ENCODE data around the gene CREBBP.

DNA sequence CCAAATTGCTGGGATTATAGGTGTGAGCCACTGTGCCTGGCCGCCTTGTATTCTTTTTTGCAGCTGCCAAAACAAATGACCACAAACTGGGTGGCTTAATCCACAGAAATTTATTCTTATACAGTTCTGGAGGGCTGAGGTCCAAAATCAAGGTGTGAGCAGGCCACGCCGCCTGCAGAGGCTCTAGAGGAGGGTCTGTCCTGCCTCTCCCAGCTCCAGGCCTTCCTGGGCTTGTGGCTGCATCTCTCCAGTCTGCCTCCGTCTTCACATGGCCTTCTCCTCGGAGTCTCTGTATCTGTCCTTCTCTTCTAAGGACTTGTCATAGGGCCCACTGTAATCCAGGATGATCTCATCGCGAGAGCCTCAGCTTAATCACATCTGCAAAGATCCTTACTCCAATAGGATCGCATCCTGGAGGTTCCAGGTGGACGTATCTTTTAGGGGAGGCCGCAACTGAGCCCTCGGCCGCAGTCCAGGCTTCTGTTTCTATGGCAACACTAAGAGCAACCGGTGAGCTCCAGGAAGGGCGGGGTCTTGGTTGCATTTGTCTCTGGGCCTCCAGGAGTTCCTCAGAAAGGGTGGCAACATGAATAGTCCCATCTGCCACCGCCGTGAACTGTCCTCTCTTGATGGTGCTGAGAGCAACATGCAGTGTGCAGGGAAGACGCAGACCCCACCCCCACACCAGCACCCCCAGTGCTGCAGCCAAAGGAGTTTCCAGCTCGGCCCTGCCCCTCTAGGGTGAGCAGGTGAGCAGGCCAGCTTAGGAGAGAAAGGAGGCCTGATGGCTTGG, 29.5 kb upstream of the CREBBP start:
- TF ChIP-seq, protein P1, sequence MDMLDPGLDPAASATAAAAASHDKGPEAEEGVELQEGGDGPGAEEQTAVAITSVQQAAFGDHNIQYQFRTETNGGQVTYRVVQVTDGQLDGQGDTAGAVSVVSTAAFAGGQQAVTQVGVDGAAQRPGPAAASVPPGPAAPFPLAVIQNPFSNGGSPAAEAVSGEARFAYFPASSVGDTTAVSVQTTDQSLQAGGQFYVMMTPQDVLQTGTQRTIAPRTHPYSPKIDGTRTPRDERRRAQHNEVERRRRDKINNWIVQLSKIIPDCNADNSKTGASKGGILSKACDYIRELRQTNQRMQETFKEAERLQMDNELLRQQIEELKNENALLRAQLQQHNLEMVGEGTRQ (IDR thresholded peaks at IDR 0.05; ENCODE audit: borderline replicate concordance, low read depth, low read length) = no peak
- TF ChIP-seq FOXM1 (IDR thresholded peaks at IDR 0.05; ENCODE audit: low read depth) (no peak), SMC3 (IDR thresholded peaks at IDR 0.05; ENCODE audit: low read depth, low read length) (no peak), TAF1 (IDR thresholded peaks at IDR 0.05; ENCODE audit: borderline replicate concordance, low read depth, low read length) (no peak), POLR2AphosphoS5 (IDR thresholded peaks at IDR 0.05; ENCODE audit: low read depth, low read length) (no peak)
- TF ChIP-seq, protein P2, sequence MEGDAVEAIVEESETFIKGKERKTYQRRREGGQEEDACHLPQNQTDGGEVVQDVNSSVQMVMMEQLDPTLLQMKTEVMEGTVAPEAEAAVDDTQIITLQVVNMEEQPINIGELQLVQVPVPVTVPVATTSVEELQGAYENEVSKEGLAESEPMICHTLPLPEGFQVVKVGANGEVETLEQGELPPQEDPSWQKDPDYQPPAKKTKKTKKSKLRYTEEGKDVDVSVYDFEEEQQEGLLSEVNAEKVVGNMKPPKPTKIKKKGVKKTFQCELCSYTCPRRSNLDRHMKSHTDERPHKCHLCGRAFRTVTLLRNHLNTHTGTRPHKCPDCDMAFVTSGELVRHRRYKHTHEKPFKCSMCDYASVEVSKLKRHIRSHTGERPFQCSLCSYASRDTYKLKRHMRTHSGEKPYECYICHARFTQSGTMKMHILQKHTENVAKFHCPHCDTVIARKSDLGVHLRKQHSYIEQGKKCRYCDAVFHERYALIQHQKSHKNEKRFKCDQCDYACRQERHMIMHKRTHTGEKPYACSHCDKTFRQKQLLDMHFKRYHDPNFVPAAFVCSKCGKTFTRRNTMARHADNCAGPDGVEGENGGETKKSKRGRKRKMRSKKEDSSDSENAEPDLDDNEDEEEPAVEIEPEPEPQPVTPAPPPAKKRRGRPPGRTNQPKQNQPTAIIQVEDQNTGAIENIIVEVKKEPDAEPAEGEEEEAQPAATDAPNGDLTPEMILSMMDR (IDR thresholded peaks at IDR 0.05) = no peak
- TF ChIP-seq, protein P3, sequence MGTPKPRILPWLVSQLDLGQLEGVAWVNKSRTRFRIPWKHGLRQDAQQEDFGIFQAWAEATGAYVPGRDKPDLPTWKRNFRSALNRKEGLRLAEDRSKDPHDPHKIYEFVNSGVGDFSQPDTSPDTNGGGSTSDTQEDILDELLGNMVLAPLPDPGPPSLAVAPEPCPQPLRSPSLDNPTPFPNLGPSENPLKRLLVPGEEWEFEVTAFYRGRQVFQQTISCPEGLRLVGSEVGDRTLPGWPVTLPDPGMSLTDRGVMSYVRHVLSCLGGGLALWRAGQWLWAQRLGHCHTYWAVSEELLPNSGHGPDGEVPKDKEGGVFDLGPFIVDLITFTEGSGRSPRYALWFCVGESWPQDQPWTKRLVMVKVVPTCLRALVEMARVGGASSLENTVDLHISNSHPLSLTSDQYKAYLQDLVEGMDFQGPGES (IDR thresholded peaks at IDR 0.05; ENCODE audit: low read depth, low read length) = no peak
